ENCODE results near the gene DISC1.
"Not testable (repeated sequence)": the region's sequence is repeated elsewhere in the genome, so short reads cannot be mapped to it uniquely, and the experiment has no call there.

The DISC1 gene

GRCh38 chr1:231666220-231666936 lies 39.8 kb downstream of the DISC1 start:
- no peak for DNase-seq (ENCODE audit: low read depth)
- no peak overlapping the region for H3K4me3 ChIP-seq (ENCODE audit: low read length)
- TF ChIP-seq CTCF (conservative IDR thresholded peaks at IDR 0.05; ENCODE audit: low read depth, low read length): no peak

- TF ChIP-seq CTCF (conservative IDR thresholded peaks at IDR 0.05; ENCODE audit: low read depth, low read length): no peak
- H3K4me3 ChIP-seq (ENCODE audit: low read length): no peak overlapping the region
These were observed 40.5 kb downstream of the DISC1 start for GRCh38 chr1:231666937-231667608.

GRCh38 chr1:231667896-231668506 lies 41.4 kb downstream of the DISC1 start:
- no peak for DNase-seq (ENCODE audit: low read depth)
- no peak overlapping the region for H3K4me3 ChIP-seq (ENCODE audit: low read length)
- TF ChIP-seq CTCF (conservative IDR thresholded peaks at IDR 0.05; ENCODE audit: low read depth, low read length): no peak

More at GRCh38 chr1:231666937-231667608, 40.5 kb downstream of the DISC1 start:
- no peak for DNase-seq (ENCODE audit: low read depth)

- H3K4me3 ChIP-seq (ENCODE audit: low read length): no peak overlapping the region
- TF ChIP-seq CTCF (conservative IDR thresholded peaks at IDR 0.05; ENCODE audit: low read depth, low read length): no peak
- no peak for DNase-seq (ENCODE audit: low read depth)
These were observed 42.2 kb downstream of the DISC1 start for GRCh38 chr1:231668826-231669225.

- not testable (repeated sequence) for H3K4me3 ChIP-seq (ENCODE audit: low read length); DNase-seq (ENCODE audit: low read depth)
These were observed 43.5 kb downstream of the DISC1 start for GRCh38 chr1:231669864-231670621.

GRCh38 chr1:231670755-231671154 lies 44.2 kb downstream of the DISC1 start:
- no peak for DNase-seq (ENCODE audit: low read depth)
- H3K4me3 ChIP-seq (ENCODE audit: low read length): no peak overlapping the region
- TF ChIP-seq CTCF (conservative IDR thresholded peaks at IDR 0.05; ENCODE audit: low read depth, low read length): no peak

GRCh38 chr1:231674575-231674974 lies 48.0 kb downstream of the DISC1 start:
- no peak overlapping the region for H3K4me3 ChIP-seq (ENCODE audit: low read length)
- DNase-seq (ENCODE audit: low read depth): no peak
- TF ChIP-seq CTCF (conservative IDR thresholded peaks at IDR 0.05; ENCODE audit: low read depth, low read length): no peak

All from retinal pigment epithelial cell (primary cell).